Measurements from ENCODE around the gene TNFRSF1B. TPM values are rescaled to one million over a fixed set of nuclear protein-coding genes. Genes with fewer than 3 reads are reported as not detected.

The TNFRSF1B gene
- total RNA-seq, 3 donors from 2014 or later (not counting 1 experiment from before 2014, with no cell fraction given): 152 to 173 (median 172) TPM

- intact Hi-C loops (cut with micrococcal nuclease): loop anchor here (1.0 to 2.0 kb wide), 2 partner anchors 21 to 25 kb away; no protein-coding TSS in a partner anchor
- peaks cover 78% of the 10 kb centered on the region for H3K4me1 ChIP-seq (ENCODE audit: control insufficient read depth, insufficient read depth, low read length)
- no peaks in the 10 kb centered on the region for H3K36me3 ChIP-seq (ENCODE audit: control insufficient read depth, insufficient read depth, low read length)
- H3K27me3 Mint-ChIP-seq (ENCODE audit: low read depth in 2 of 2): no peaks in the 10 kb centered on the region
- H3K27ac Mint-ChIP-seq: peak overlapping the region; percentile 87 to 91
- H3K9me3 ChIP-seq (ENCODE audit: control insufficient read depth, insufficient read depth, low read length): no peaks in the 10 kb centered on the region
- ATAC-seq (peak; percentile 46 to 63 (median 55)), DNase-seq (peak in 1 of 2 donors; percentile 75)
- no peak for TF ChIP-seq CTCF (IDR thresholded peaks at IDR 0.05)
- peaks cover 72 to 76% of the 10 kb centered on the region in 2 donors for H3K4me1 Mint-ChIP-seq
- H3K9me3 Mint-ChIP-seq: no peaks in the 10 kb centered on the region
- no peak overlapping the region for H3K4me3 ChIP-seq (ENCODE audit: low read length)
- 46% methylated on average over 7 of the region's 10 CpGs for WGBS (ENCODE audit: insufficient coverage)
- no peaks in the 10 kb centered on the region for H3K27me3 ChIP-seq (ENCODE audit: control insufficient read depth, insufficient read depth, low read length)
- H3K27ac ChIP-seq (ENCODE audit: low read length): peak overlapping the region; percentile 61
- H3K36me3 Mint-ChIP-seq: no peaks in the 10 kb centered on the region
- peak overlapping the region; percentile 38 for H3K4me3 Mint-ChIP-seq
These were observed 9.2 kb upstream of the TNFRSF1B start for GRCh38 chr1:12157366-12158231.

GRCh38 chr1:12158357-12159092 lies 8.3 kb upstream of the TNFRSF1B start:
- no peak for DNase-seq
- Mint-ChIP-seq H3K27ac (peak overlapping the region; percentile 87 to 91), H3K27me3 (ENCODE audit: low read depth in 2 of 2) (no peaks in the 10 kb centered on the region), H3K9me3 (no peaks in the 10 kb centered on the region), H3K4me1 (peaks cover 72 to 76% of the 10 kb centered on the region in 2 donors), H3K4me3 (peak overlapping the region; percentile 52), H3K36me3 (no peaks in the 10 kb centered on the region)
- WGBS (ENCODE audit: insufficient coverage): 69% methylated on average over 22 of the region's 22 CpGs
- H3K27ac ChIP-seq (ENCODE audit: low read length): peak overlapping the region; percentile 8
- no peak overlapping the region for H3K4me3 ChIP-seq (ENCODE audit: low read length)
- intact Hi-C loops (cut with micrococcal nuclease): no loop called here
- no peaks in the 10 kb centered on the region for H3K9me3 ChIP-seq (ENCODE audit: control insufficient read depth, insufficient read depth, low read length)
- H3K27me3 ChIP-seq (ENCODE audit: control insufficient read depth, insufficient read depth, low read length): no peaks in the 10 kb centered on the region
- no peak for TF ChIP-seq CTCF (IDR thresholded peaks at IDR 0.05)
- no peak for ATAC-seq
- H3K36me3 ChIP-seq (ENCODE audit: control insufficient read depth, insufficient read depth, low read length): no peaks in the 10 kb centered on the region
- peaks cover 78% of the 10 kb centered on the region for H3K4me1 ChIP-seq (ENCODE audit: control insufficient read depth, insufficient read depth, low read length)

- intact Hi-C loops (cut with micrococcal nuclease): loop anchor here (5.0 kb wide), 1 partner anchor 42 kb away; no protein-coding TSS in a partner anchor
- Histone ChIP-seq H3K4me3 (ENCODE audit: low read length) (no peak overlapping the region), H3K4me1 (ENCODE audit: control insufficient read depth, insufficient read depth, low read length) (peaks cover 82% of the 10 kb centered on the region), H3K27ac (ENCODE audit: low read length) (no peak overlapping the region), H3K36me3 (ENCODE audit: control insufficient read depth, insufficient read depth, low read length) (no peaks in the 10 kb centered on the region), H3K9me3 (ENCODE audit: control insufficient read depth, insufficient read depth, low read length) (no peaks in the 10 kb centered on the region), H3K27me3 (ENCODE audit: control insufficient read depth, insufficient read depth, low read length) (no peaks in the 10 kb centered on the region)
- Mint-ChIP-seq H3K4me1 (peaks cover 69 to 76% of the 10 kb centered on the region in 2 donors), H3K27ac (peak overlapping the region; percentile 87 to 97), H3K27me3 (ENCODE audit: low read depth in 2 of 2) (no peaks in the 10 kb centered on the region), H3K36me3 (no peaks in the 10 kb centered on the region), H3K9me3 (no peaks in the 10 kb centered on the region), H3K4me3 (peak overlapping the region; percentile 58)
- no peak for ATAC-seq
- DNase-seq: peak in 1 of 2 donors; percentile 74
- 74% methylated on average over 7 of the region's 7 CpGs for WGBS (ENCODE audit: insufficient coverage)
- TF ChIP-seq CTCF (IDR thresholded peaks at IDR 0.05): no peak
These were observed 7.0 kb upstream of the TNFRSF1B start for GRCh38 chr1:12159816-12160215.
